ENCODE results near the gene NOP10.
"Not testable (repeated sequence)": the region's sequence is repeated elsewhere in the genome, so short reads cannot be mapped to it uniquely, and the experiment has no call there.

NOP10 gene

GRCh38 chr15:34358367-34358766 is 15.4 kb upstream of the NOP10 start:
- no peak for DNase-seq

DNA sequence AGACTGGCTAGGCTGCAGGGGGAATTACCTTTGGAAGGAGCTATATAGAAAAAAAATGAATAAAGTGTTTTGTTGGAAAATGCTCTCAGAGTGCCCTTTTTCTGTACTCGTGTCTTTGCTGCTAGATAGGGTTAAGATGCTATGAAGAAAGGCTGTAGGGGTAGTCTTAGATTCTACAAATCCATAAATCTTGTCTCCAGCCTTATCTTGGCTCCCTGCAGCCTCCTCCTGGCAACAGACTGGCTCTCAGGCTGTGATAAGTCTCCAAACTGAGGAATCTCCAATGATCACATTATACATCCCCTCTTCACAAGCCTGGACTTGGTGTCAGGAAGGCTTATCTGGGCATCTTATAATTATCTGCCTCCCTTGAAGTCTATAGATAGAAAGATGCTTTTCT is 14.7 kb upstream of the NOP10 start:
- DNase-seq: no peak

DNA sequence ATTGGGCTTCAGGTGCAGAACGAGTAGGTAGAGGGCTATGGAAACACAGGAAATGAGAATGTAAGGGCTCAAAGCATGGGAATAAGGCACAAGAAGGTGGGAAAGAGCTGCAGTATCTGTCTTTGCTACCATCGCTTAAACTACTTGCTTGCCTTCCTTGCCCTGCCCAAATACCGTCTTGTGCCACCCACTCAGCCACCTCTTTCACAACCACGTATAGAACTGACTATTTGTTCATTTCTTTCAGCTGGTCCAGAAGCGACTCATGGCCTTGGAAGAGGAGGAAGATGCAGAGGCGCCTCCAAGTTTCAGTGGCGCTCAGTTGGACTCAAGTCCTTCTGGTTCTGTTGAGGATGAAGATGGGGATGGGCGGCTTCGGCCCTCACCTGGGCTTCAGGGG is 12.3 kb upstream of the NOP10 start:
- DNase-seq: no peak

- no peak for DNase-seq
Measured at GRCh38 chr15:34354286-34354685, 11.3 kb upstream of the NOP10 start.

DNA sequence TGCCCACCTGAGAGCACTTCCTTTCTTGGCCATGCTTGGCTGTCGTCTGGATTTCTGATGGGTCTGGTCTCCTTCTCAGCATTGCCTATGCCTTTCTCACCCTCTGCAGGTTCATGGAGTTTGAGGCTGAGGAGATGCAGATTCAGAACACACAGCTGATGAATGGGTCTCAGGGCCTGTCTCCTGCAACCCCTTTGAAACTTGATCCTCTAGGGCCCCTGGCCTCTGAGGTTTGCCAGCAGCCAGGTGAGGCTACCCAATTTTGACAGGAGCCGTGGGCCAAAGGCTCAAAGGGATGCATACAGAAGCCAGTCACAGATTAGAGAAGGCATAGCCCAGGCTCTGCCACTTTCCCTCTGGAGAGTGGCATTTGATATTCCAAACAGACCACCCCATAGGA is 10.7 kb upstream of the NOP10 start:
- DNase-seq: no peak

- DNase-seq: not testable (repeated sequence)
Measured at GRCh38 chr15:34352996-34353395, 10.1 kb upstream of the NOP10 start.

DNA sequence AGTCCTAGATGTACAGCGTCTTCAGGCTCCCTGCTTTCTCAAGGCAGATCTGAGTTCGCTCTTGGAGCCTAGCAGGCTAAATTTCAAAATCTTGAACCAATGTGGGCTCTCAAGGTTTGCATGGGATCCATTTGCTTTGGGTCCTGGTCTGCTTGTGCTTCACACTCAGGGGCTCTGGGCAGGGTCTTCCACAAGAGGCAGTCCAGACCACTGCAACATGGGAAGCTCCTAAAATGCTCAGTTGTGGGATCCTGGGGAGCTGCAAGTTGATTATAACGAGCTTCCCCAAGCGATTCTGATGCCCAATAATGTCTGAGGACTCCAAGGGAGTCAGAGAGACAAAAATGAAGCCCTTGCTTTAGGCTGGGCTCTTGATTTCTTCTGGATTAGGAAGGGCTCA is 6.8 kb upstream of the NOP10 start:
- DNase-seq: no peak

- DNase-seq: no peak
Measured at GRCh38 chr15:34348735-34349300, 5.9 kb upstream of the NOP10 start.

DNA sequence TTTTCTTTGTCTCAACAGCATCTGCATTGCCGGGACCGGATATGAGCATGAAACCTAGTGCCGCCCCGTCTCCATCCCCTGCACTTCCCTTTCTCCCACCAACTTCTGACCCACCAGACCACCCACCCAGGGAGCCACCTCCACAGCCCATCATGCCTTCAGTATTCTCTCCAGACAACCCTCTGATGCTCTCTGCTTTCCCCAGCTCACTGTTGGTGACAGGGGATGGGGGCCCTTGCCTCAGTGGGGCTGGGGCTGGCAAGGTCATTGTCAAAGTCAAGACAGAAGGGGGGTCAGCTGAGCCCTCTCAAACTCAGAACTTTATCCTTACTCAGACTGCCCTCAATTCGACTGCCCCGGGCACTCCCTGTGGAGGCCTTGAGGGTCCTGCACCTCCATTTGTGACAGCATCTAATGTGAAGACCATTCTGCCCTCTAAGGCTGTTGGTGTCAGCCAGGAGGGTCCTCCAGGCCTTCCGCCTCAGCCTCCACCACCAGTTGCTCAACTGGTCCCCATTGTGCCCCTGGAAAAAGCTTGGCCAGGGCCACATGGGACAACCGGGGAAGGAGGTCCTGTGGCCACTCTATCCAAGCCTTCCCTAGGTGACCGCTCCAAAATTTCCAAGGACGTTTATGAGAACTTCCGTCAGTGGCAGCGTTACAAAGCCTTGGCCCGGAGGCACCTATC is 5.2 kb upstream of the NOP10 start:
- no peak for DNase-seq

GRCh38 chr15:34342213-34342736 is 661 bp downstream of the NOP10 start:
- peak in 1 of 2 donors; percentile 37 for DNase-seq

DNA sequence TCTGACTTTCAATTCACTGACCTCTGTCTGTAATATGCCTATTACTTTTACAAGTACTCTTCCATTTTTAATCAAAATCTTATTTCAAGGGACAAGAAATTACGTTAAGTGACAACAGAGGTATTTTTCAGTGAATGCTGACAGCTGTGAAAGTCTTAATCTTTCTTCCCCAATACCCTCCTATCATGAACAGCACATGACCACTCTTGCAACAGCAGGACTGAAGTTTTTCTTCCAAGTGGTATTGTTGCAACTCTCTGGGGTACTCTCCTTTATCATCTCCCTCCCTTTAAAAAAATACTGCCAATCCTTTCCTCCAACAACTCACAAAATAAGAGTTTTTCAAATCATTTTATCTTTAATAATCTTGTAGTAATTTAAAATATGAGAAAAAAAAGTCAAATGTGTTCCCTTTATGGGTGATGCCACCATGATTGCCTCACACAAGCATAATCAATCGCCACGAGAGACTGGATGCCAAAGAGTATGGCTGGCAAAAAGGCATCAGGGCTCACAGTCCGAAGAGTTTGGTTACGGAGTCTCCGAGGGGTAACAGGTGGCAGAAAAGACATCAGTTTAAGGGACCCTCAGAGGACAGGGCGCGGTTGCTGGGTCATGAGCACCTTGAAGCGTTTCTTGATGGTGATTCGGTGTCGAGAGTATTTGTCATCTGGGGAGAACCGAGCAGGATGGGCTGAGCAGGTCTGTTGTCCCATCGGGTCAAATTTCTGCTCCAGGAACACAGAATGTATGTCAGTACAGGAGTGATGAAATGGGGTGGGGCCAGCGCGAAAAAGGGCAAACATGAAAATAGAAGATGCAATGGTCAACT is 1.3 kb downstream of the NOP10 start:
- DNase-seq: no peak

GRCh38 chr15:34339946-34340345 is 3.0 kb downstream of the NOP10 start:
- DNase-seq: no peak

GRCh38 chr15:34338347-34338746 is 4.6 kb downstream of the NOP10 start:
- DNase-seq: no peak

GRCh38 chr15:34337557-34338306 is 5.2 kb downstream of the NOP10 start, which contains the start of gene SLC12A6:
Gene SLC12A6 (minus strand): TSS chr15:34337781. CDS start chr15:34336680, 1,101 bp downstream.
- DNase-seq: peak; percentile 92 to 94

- peak; percentile 21 to 27 for DNase-seq
Measured at GRCh38 chr15:34336991-34337556, 5.9 kb downstream of the NOP10 start.

- DNase-seq: peak; percentile 12 to 24
Measured at GRCh38 chr15:34336231-34336990, 6.5 kb downstream of the NOP10 start.

- DNase-seq: peak in 1 of 2 donors; percentile 45
Measured at GRCh38 chr15:34335176-34336032, 7.5 kb downstream of the NOP10 start.

GRCh38 chr15:34334672-34335071 is 8.3 kb downstream of the NOP10 start:
- DNase-seq: no peak

- no peak for DNase-seq
Measured at GRCh38 chr15:34332553-34333120, 10.3 kb downstream of the NOP10 start.

DNA sequence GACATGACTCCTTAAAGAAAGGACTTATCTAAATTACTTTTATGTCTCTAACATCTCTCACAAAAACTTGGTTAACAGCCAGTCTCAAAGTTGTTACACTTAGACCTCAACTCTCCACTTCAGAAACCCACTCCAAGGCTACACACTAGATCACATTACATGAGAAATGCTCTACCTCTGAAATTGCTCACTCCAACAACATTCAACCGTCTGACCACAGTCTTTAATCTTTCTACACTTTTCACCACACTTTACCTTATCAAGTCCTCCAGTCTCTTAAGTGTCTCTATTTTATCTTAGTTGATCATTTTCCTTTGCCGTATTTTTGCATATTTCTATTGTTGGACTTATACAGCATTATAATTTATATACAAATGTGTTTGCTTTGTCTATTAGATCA is 11.1 kb downstream of the NOP10 start:
- peak in 1 of 2 donors; percentile 43 for DNase-seq
